Vagina (tissue), 2 donors: ENCODE data around the gene EPS8L2. TPM values are rescaled to one million over a fixed set of nuclear protein-coding genes. Genes with fewer than 3 reads are reported as not detected.

Experiments
- DNase-seq, 2 donors: peaks; one replicate each; pipeline ENCODE4 v3.0.0-alpha.2; 2017; ENCODE audit errors: extremely low spot score in 2 of 2
- H3K27ac ChIP-seq: fragments of 200-600 bp; sonication (generic); one replicate; pipeline ENCODE4 v1.5.1; 2019
- H3K27me3 ChIP-seq: fragments of 200-600 bp; sonication (generic); one replicate; pipeline ENCODE4 v1.5.1; 2019
- H3K36me3 ChIP-seq, 2 donors: fragments of 200-600 bp; sonication (generic); one replicate each; pipeline ENCODE4 v1.5.1; 2017 to 2019
- H3K4me1 ChIP-seq: fragments of 200-600 bp; sonication (generic); one replicate; pipeline ENCODE4 v1.5.1; 2019
- H3K4me3 ChIP-seq, 2 donors: fragments of 200-600 bp; sonication (generic); 1 replicate in 1 of 2; 2 replicates in 1 of 2; pipeline ENCODE4 v1.5.1; 2016 to 2019
- H3K9me3 ChIP-seq: fragments of 200-600 bp; sonication (generic); one replicate; pipeline ENCODE4 v1.5.1; 2019
- POLR2A ChIP-seq, 2 donors: fragments of 450-650 bp; IDR thresholded peaks; one replicate each; pipeline ENCODE4 v1.6.1; 2017; ENCODE audit warnings: antibody characterized with exemption in 2 of 2, mild to moderate bottlenecking in 2 of 2, moderate library complexity in 2 of 2
- POLR2AphosphoS5 ChIP-seq, 2 donors: sonication (generic); formaldehyde crosslinking; IDR thresholded peaks; one replicate each; pipeline ENCODE4 v1.9.0; 2017; ENCODE audit warnings: antibody characterized with exemption in 2 of 2, mild to moderate bottlenecking in 2 of 2, low read depth in 1 of 2; ENCODE audit not compliant: insufficient read depth in 1 of 2
- intact Hi-C: fragments of 100-400 bp; cut with DNase I; formaldehyde crosslinking; loops from one replicate; pipeline ENCODE4 v1.15.1; 2023
- total RNA-seq: library from RNA; depleted of rRNA; stranded (reverse); fragments of >200 nt; gene quantifications from one replicate; pipeline ENCODE4 v1.2.3, GENCODE V29; 2016
- TF ChIP-seq, protein P1 (sequence below), 3 experiments: fragments of 450-650 bp in 2 of 3; fragments of 200-600 bp in 1 of 3; sonication (generic) in 1 of 3; IDR thresholded peaks; one replicate each; pipeline ENCODE4 v1.5.1; 2017 to 2019; ENCODE audit warnings: antibody characterized with exemption in 3 of 3, mild to moderate bottlenecking in 2 of 3, moderate library complexity in 2 of 3

EPS8L2 gene
- total RNA-seq, 1 donor from 2014 or later: 195 TPM

DNA sequence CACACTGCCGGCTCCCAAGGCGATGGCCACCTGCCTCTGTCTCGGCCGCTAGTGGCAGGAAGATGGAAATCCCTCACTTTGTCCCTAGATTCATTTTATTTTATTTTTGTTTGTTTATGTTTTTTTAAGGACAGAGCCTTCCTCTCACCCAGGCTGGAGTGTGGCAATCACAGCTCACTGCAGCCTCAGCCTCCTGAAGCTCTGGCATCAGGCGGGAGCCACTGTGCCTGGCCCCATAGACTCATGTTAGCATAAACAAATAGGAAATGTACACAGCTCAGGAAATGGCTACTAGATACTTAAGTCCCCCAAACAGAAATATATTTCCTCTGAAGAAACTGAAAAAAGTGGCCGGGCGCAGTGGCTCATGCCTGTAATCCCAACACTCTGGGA, 6.9 kb upstream of the EPS8L2 start:
- intact Hi-C loops: no loop called here
- no peak overlapping the region for H3K27ac ChIP-seq
- TF ChIP-seq, protein P1, sequence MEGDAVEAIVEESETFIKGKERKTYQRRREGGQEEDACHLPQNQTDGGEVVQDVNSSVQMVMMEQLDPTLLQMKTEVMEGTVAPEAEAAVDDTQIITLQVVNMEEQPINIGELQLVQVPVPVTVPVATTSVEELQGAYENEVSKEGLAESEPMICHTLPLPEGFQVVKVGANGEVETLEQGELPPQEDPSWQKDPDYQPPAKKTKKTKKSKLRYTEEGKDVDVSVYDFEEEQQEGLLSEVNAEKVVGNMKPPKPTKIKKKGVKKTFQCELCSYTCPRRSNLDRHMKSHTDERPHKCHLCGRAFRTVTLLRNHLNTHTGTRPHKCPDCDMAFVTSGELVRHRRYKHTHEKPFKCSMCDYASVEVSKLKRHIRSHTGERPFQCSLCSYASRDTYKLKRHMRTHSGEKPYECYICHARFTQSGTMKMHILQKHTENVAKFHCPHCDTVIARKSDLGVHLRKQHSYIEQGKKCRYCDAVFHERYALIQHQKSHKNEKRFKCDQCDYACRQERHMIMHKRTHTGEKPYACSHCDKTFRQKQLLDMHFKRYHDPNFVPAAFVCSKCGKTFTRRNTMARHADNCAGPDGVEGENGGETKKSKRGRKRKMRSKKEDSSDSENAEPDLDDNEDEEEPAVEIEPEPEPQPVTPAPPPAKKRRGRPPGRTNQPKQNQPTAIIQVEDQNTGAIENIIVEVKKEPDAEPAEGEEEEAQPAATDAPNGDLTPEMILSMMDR (IDR thresholded peaks at IDR 0.05): no peak
- TF ChIP-seq POLR2A (IDR thresholded peaks at IDR 0.05) (no peak), POLR2AphosphoS5 (IDR thresholded peaks at IDR 0.05; ENCODE audit: insufficient read depth in 1 of 2, low read depth in 1 of 2) (no peak)
- DNase-seq: no peak
- peaks cover 45% of the 10 kb centered on the region for H3K4me1 ChIP-seq
- no peak overlapping the region for H3K4me3 ChIP-seq
- no peaks in the 10 kb centered on the region for H3K27me3 ChIP-seq
- H3K36me3 ChIP-seq: peaks cover 0 to 5% of the 10 kb centered on the region in 2 donors
- no peaks in the 10 kb centered on the region for H3K9me3 ChIP-seq

DNA sequence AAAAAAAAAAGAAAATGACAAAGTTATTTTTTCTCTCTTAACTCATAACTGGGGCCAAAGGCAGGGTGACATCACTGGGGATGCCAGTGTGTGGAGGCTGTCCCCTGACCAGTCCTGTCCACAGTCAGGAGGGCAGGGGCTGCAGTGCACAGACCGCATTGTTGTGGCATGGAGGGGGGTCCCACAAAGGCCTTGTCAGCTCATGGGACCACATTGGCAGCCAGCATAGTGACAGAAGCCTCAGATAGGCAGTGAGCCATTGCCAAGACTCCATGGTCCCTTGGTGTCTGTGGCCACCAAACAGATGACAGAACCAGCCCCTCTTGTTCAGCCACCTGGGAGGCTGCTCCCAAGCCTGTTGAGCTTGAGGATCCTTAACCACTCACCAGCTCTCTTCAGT, 6.3 kb upstream of the EPS8L2 start:
- H3K4me1 ChIP-seq: peaks cover 40% of the 10 kb centered on the region
- intact Hi-C loops: no loop called here
- no peak overlapping the region for H3K27ac ChIP-seq
- no peaks in the 10 kb centered on the region for H3K27me3 ChIP-seq
- H3K4me3 ChIP-seq: no peak overlapping the region
- no peak for DNase-seq
- no peaks in the 10 kb centered on the region for H3K9me3 ChIP-seq
- H3K36me3 ChIP-seq: peaks cover 0 to 5% of the 10 kb centered on the region in 2 donors
- TF ChIP-seq POLR2A (IDR thresholded peaks at IDR 0.05): no peak
- TF ChIP-seq, protein P1 (IDR thresholded peaks at IDR 0.05): no peak
- no peak for TF ChIP-seq POLR2AphosphoS5 (IDR thresholded peaks at IDR 0.05; ENCODE audit: insufficient read depth in 1 of 2, low read depth in 1 of 2)

DNA sequence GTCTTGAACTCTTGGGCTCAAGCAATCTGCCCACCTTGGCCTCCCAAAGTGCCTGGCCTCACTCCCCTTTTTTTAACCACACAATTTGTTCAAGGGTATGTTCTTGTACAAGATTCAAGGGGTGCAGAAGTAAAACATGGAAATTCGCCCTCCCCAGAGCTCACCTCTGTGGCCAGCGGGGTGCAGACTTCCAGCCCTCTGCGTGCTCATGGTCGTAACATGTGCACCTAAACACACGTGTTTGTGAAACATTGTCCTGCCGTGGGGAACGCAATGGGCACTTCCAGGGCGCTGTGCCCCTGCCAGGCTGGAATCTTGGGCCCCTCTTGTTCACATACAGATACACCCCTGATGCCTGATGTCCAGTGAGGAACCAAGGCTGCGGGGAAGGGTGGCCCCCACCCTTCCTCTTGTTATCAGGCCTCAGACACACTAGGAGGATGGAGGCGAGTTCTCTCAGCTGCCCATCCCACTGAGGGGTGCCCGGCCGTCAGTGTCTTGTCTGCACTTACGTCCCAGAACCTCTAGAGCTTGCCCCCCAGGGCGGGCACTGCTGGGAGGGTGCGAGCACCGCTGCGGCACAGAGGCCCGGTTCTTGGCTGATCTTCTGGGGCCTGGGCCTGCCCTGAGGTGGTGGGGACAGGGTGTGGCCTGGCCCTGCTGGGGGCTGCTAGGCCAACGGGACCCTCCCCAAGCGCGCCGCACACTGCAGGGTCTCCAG, 4.1 kb upstream of the EPS8L2 start:
- Histone ChIP-seq H3K36me3 (peaks cover 0 to 5% of the 10 kb centered on the region in 2 donors), H3K27ac (no peak overlapping the region), H3K4me1 (peaks cover 43% of the 10 kb centered on the region), H3K9me3 (no peaks in the 10 kb centered on the region), H3K27me3 (no peaks in the 10 kb centered on the region), H3K4me3 (no peak overlapping the region)
- intact Hi-C loops: no loop called here
- DNase-seq: no peak
- TF ChIP-seq POLR2A (IDR thresholded peaks at IDR 0.05): no peak
- TF ChIP-seq, protein P1 (IDR thresholded peaks at IDR 0.05): no peak
- TF ChIP-seq POLR2AphosphoS5 (IDR thresholded peaks at IDR 0.05; ENCODE audit: insufficient read depth in 1 of 2, low read depth in 1 of 2): no peak

DNA sequence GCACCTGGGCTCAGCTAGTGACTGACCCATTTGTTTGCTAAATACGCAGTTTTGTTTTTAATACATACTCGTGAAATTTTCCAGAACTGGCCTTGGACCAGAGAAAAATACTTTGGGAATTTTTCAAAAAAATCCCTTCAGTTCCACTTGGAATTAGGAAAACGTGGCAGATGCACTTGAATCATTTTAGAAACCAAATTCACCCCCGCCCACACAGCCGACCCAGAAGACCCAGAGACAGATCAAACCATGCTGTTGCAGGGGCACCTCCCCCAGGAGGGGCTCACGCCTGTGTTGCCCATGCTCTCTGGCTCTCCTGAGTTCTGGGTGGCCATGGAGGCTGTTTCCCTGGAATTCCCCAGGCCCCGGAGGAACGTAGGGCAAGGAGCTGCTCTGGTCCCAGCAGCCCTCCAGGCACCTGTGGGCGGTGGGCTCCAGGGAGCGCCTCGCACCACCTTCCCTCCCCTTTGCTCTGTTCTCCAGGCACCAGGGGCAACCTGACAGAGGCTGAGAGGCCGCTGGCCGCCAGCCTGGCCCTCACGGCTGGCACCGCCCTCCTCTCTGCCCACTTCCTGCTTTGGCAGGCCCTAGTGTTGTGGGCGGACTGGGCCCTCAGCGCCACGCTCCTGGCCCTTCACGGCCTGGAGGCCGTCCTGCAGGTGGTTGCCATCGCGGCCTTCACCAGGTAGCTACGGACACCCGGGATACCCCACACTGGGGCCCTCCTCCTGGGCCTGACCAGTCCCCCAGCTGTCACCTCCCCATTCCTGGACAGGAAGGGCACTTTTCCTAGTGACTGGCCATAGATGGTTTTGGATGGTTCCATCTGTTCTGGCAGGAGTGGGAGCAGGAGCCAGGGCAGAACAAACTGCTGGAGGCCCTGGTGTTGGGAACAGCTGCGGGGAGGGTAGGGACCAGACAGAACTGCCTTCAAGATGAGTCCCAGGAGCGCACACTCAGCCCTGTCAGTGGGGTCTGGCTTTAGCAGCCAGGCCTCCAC, 3.3 kb upstream of the EPS8L2 start:
- Histone ChIP-seq H3K27me3 (no peaks in the 10 kb centered on the region), H3K36me3 (peaks cover 0 to 5% of the 10 kb centered on the region in 2 donors), H3K4me1 (peaks cover 43% of the 10 kb centered on the region), H3K4me3 (no peak overlapping the region), H3K27ac (peak overlapping the region; percentile 55), H3K9me3 (no peaks in the 10 kb centered on the region)
- no peak for DNase-seq
- TF ChIP-seq POLR2AphosphoS5 (IDR thresholded peaks at IDR 0.05; ENCODE audit: insufficient read depth in 1 of 2, low read depth in 1 of 2): no peak
- TF ChIP-seq POLR2A (IDR thresholded peaks at IDR 0.05): no peak
- TF ChIP-seq, protein P1 (IDR thresholded peaks at IDR 0.05): no peak
- intact Hi-C loops: no loop called here
